ENCODE data around the gene CCND1. TPM values are rescaled to one million over a fixed set of nuclear protein-coding genes. Genes with fewer than 3 reads are reported as not detected.
"Not testable (repeated sequence)": the region's sequence is repeated elsewhere in the genome, so short reads cannot be mapped to it uniquely, and the experiment has no call there.

The CCND1 gene
- total RNA-seq, 1 donor from 2014 or later = 10.5 TPM

DNA sequence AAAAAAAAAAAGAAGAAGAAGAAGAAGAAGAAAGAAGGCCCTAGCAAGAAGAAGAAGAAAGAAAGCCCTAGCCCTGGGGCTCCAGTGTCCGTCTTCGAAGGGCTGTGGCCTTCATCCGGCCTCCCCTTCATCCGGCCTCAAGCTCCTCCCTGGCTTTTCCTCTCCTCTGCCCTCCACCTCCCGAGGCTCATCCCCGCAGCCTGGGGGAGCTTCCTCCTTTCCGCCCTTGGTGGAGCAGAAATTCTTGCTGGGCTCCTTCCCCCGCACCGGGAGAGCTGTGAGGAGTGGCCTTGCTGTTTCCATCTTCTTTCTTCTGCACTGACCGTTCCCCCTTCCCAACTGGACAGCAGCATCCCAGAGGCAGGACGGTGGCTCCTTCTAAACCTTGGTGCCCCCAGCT lies 43.7 kb downstream of the CCND1 start:
- no peak for TF ChIP-seq CTCF (IDR thresholded peaks at IDR 0.05)
- Mint-ChIP-seq H3K27ac (no peak overlapping the region), H3K27me3 (peaks cover 16% of the 10 kb centered on the region), H3K4me3 (no peak overlapping the region), H3K9me3 (no peaks in the 10 kb centered on the region), H3K4me1 (peaks cover 9% of the 10 kb centered on the region), H3K36me3 (ENCODE audit: low read depth) (no peaks in the 10 kb centered on the region)
- no peak for ATAC-seq (ENCODE audit: low read depth)
- POLR2A ChIA-PET = no interaction called here
- DNase-seq = no peak
- CTCF ChIA-PET = interaction anchor here (0.8 to 1.2 kb wide), 2 partner anchors 14 to 157 kb away, joined by 3 read pairs; no protein-coding TSS in a partner anchor
- intact Hi-C loops (cut with micrococcal nuclease) = loop anchor here (1.0 to 5.0 kb wide), 2 partner anchors 158 to 1073 kb away; no protein-coding TSS in a partner anchor

GRCh38 chr11:69685348-69685747 lies 44.4 kb downstream of the CCND1 start:
- no peak overlapping the region for H3K4me3 Mint-ChIP-seq
- CTCF ChIA-PET = no interaction called here
- intact Hi-C loops (cut with micrococcal nuclease) = loop anchor here (1.0 to 5.0 kb wide), 2 partner anchors 157 to 1072 kb away; no protein-coding TSS in a partner anchor

DNA sequence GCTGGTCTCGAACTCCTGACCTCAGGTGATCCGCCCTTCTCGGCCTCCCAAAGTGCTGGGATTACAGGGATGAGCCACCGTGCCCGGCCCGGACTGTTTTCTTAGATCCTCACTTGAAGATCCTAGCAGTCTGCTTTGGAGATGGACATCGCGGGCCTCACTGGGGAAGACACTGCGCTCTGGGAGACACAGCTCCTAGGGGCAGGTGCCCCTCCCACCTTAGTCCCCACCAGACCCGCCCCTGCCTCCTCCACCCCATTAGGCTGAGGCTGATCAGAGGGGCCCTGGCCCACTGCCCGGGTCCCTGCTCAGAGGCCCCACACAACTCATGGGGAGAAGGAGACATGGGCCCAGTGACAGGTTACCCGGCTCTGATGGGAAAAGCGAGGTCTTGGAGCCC lies 45.5 kb downstream of the CCND1 start:
- Mint-ChIP-seq H3K27me3 (peaks cover 26% of the 10 kb centered on the region), H3K4me3 (no peak overlapping the region), H3K27ac (no peak overlapping the region), H3K4me1 (peaks cover 9% of the 10 kb centered on the region), H3K9me3 (peaks cover under 1% of the 10 kb centered on the region), H3K36me3 (ENCODE audit: low read depth) (no peaks in the 10 kb centered on the region)
- intact Hi-C loops (cut with micrococcal nuclease) = loop anchor here (1.0 to 5.0 kb wide), 3 partner anchors 510 to 1071 kb away; no protein-coding TSS in a partner anchor
- ATAC-seq (ENCODE audit: low read depth) = no peak
- DNase-seq = no peak
- CTCF ChIA-PET = no interaction called here
- POLR2A ChIA-PET = no interaction called here
- TF ChIP-seq CTCF (IDR thresholded peaks at IDR 0.05) = no peak

More at GRCh38 chr11:69685348-69685747, 44.4 kb downstream of the CCND1 start:
- H3K9me3 Mint-ChIP-seq = no peaks in the 10 kb centered on the region
- DNase-seq (no peak), ATAC-seq (ENCODE audit: low read depth) (no peak)
- TF ChIP-seq CTCF (IDR thresholded peaks at IDR 0.05) = no peak
- POLR2A ChIA-PET = no interaction called here
- no peaks in the 10 kb centered on the region for H3K36me3 Mint-ChIP-seq (ENCODE audit: low read depth)
- H3K27me3 Mint-ChIP-seq = peaks cover 19% of the 10 kb centered on the region
- no peak overlapping the region for H3K27ac Mint-ChIP-seq
- H3K4me1 Mint-ChIP-seq = peaks cover 9% of the 10 kb centered on the region

DNA sequence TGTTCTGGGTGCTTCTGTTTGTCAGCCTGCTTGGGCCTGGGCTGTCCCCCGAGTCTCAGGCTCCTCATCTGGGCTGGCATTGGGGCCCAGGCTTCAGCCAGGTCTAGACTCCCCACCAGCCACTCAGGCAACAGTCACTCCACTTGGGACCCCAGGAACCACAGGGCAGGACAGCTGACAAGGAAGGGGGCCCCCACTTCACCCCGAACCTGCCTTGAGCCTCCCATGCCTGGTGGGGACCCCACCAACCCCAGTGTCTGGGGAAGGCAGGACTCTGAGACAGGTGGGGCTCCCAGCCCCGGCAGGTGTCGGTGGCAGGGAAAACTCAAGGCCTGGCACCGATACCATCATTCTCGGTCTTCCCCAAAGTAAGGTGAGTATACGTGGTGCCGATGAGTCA lies 45.9 kb downstream of the CCND1 start:
- H3K4me3 Mint-ChIP-seq = no peak overlapping the region
- CTCF ChIA-PET = no interaction called here
- H3K36me3 Mint-ChIP-seq (ENCODE audit: low read depth) = no peaks in the 10 kb centered on the region
- ATAC-seq (ENCODE audit: low read depth) = no peak
- POLR2A ChIA-PET = no interaction called here
- DNase-seq = no peak
- intact Hi-C loops (cut with micrococcal nuclease) = loop anchor here (1.0 to 5.0 kb wide), 3 partner anchors 509 to 1070 kb away; no protein-coding TSS in a partner anchor
- peaks cover 3% of the 10 kb centered on the region for H3K9me3 Mint-ChIP-seq
- peaks cover 9% of the 10 kb centered on the region for H3K4me1 Mint-ChIP-seq
- no peak overlapping the region for H3K27ac Mint-ChIP-seq
- peaks cover 30% of the 10 kb centered on the region for H3K27me3 Mint-ChIP-seq
- no peak for TF ChIP-seq CTCF (IDR thresholded peaks at IDR 0.05)

- ATAC-seq (ENCODE audit: low read depth); H3K4me1 Mint-ChIP-seq; POLR2A ChIA-PET; H3K4me3 Mint-ChIP-seq; H3K27ac Mint-ChIP-seq; CTCF ChIA-PET; H3K36me3 Mint-ChIP-seq (ENCODE audit: low read depth); H3K9me3 Mint-ChIP-seq; DNase-seq: not testable (repeated sequence)
- intact Hi-C loops (cut with micrococcal nuclease) = loop anchor here (2.0 to 5.0 kb wide), 2 partner anchors 783 to 1069 kb away; no protein-coding TSS in a partner anchor
- H3K27me3 Mint-ChIP-seq = peaks cover 36% of the 10 kb centered on the region
Observed at GRCh38 chr11:69687969-69688771, 47.2 kb downstream of the CCND1 start.

All from activated B cell treated with CpG ODN at 0.5 μM for 24 hours (primary cell).